Transverse colon (tissue), 4 donors: ENCODE data around the gene VTI1A. TPM values are rescaled to one million over a fixed set of nuclear protein-coding genes. Genes with fewer than 3 reads are reported as not detected.

Experiments used
- DNase-seq: peaks from one replicate; pipeline ENCODE4 v3.0.0-alpha.2; 2019
- H3K27ac ChIP-seq, 4 donors: fragments of 200-600 bp; sonication (generic); 2 replicates each; pipeline ENCODE4 v1.5.1; 2016 to 2018; ENCODE audit warnings: inconsistent platforms in 4 of 4
- H3K27me3 ChIP-seq: fragments of 200-600 bp; sonication (generic); 2 replicates; pipeline ENCODE4 v1.5.1; 2017; ENCODE audit warnings: inconsistent platforms
- H3K36me3 ChIP-seq, 4 donors: fragments of 200-600 bp; sonication (generic); 2 replicates each; pipeline ENCODE4 v1.5.1; 2017 to 2019; ENCODE audit warnings: inconsistent platforms in 4 of 4
- H3K4me1 ChIP-seq, 4 donors: fragments of 200-600 bp; sonication (generic); 2 replicates each; pipeline ENCODE4 v1.5.1; 2017 to 2020; ENCODE audit warnings: inconsistent platforms in 4 of 4
- H3K4me3 ChIP-seq, 4 donors: fragments of 200-600 bp; sonication (generic); 1 replicate in 1 of 4; 2 replicates in 3 of 4; pipeline versions ENCODE4 v1.5.1 to v1.6.1; 2017 to 2019; ENCODE audit warnings: inconsistent platforms in 4 of 4
- H3K9me3 ChIP-seq, 2 donors: fragments of 200-600 bp; sonication (generic); 2 replicates each; pipeline ENCODE4 v1.5.1; 2017 to 2019; ENCODE audit warnings: inconsistent platforms in 2 of 2
- CTCF ChIP-seq, 5 experiments: fragments of 200-600 bp in 3 of 5; fragments of 450-650 bp in 2 of 5; sonication (generic) in 3 of 5; IDR thresholded peaks; 1 replicate in 2 of 5; 2 replicates in 3 of 5; pipeline ENCODE4 v1.5.1; 2016 to 2017; ENCODE audit warnings: antibody characterized with exemption in 5 of 5, inconsistent platforms in 3 of 5, mild to moderate bottlenecking in 2 of 5, moderate library complexity in 1 of 5
- EP300 ChIP-seq: sonication (generic); formaldehyde crosslinking; IDR thresholded peaks from one replicate; pipeline ENCODE4 v1.6.1; 2017; ENCODE audit warnings: antibody characterized with exemption, low read depth
- POLR2A ChIP-seq: fragments of 450-650 bp; IDR thresholded peaks from one replicate; pipeline ENCODE4 v1.6.1; 2016; ENCODE audit warnings: antibody characterized with exemption, mild to moderate bottlenecking, moderate library complexity
- POLR2AphosphoS5 ChIP-seq, 3 donors: sonication (generic); formaldehyde crosslinking; IDR thresholded peaks; one replicate each; pipeline ENCODE4 v1.6.1; 2016; ENCODE audit warnings: antibody characterized with exemption in 3 of 3
- WGBS, 2 donors: methylation state at CpG; one replicate each; pipeline ENCODE4 v1.1.5; 2018; ENCODE audit warnings: low coverage in 1 of 2; 5-methylcytosine and 5-hydroxymethylcytosine counted together
- in situ Hi-C, 4 donors: fragments of 200-750 bp; cut with MboI; loops; one replicate each; pipeline versions ENCODE4 v1.15.0 to v1.15.1; 2017; ENCODE audit warnings: low sequenced_read_pairs in 3 of 4, low pct_ligation_motif_present in 1 of 4, low pct_unique_long_range_greater_than_20kb in 1 of 4
- intact Hi-C: fragments of 100-400 bp; cut with DNase I; formaldehyde crosslinking; loops from one replicate; pipeline ENCODE4 v1.15.1; 2023; ENCODE audit warnings: low total_unique reads
- total RNA-seq, 4 donors: library from RNA; depleted of rRNA; stranded (reverse); fragments of >200 nt; gene quantifications; one replicate each; pipeline ENCODE4 v1.1.0, GENCODE V29; 2016

Gene VTI1A
- total RNA-seq, 4 donors from 2014 or later = 65.8 to 211 (median 149) TPM

GRCh38 chr10:112801748-112802147 lies 354.7 kb downstream of the VTI1A start:
- H3K4me1 ChIP-seq = peaks cover 0 to 30% (median 16%) of the 10 kb centered on the region in 4 donors
- no peaks in the 10 kb centered on the region for H3K36me3 ChIP-seq
- WGBS, 2 donors = 61 to 86% methylated on average over 1 to 4 of the region's 4 CpGs
- H3K4me3 ChIP-seq = no peak overlapping the region
- no peaks in the 10 kb centered on the region for H3K27me3 ChIP-seq
- intact Hi-C loops (no loop called here), in situ Hi-C loops (no loop called here)
- DNase-seq = peak; percentile 23
- no peaks in the 10 kb centered on the region for H3K9me3 ChIP-seq
- no peak for TF ChIP-seq CTCF (IDR thresholded peaks at IDR 0.05)
- no peak for TF ChIP-seq EP300
- TF ChIP-seq POLR2A = no peak
- no peak for TF ChIP-seq POLR2AphosphoS5 (IDR thresholded peaks at IDR 0.05)
- peak overlapping the region in 3 of 4 donors; percentile 4 to 13 (median 8) for H3K27ac ChIP-seq

GRCh38 chr10:112802411-112803022 lies 355.5 kb downstream of the VTI1A start:
- H3K27me3 ChIP-seq = no peaks in the 10 kb centered on the region
- intact Hi-C loops (no loop called here), in situ Hi-C loops (no loop called here)
- no peak for DNase-seq
- TF ChIP-seq EP300 (no peak), POLR2A (no peak), POLR2AphosphoS5 (IDR thresholded peaks at IDR 0.05) (no peak), CTCF (IDR thresholded peaks at IDR 0.05) (no peak)
- H3K36me3 ChIP-seq = no peaks in the 10 kb centered on the region
- WGBS, 2 donors = 89 to 90% methylated on average over 3 to 5 of the region's 5 CpGs
- no peak overlapping the region for H3K4me3 ChIP-seq
- H3K4me1 ChIP-seq = peaks cover 0 to 30% (median 16%) of the 10 kb centered on the region in 4 donors
- H3K27ac ChIP-seq = no peak overlapping the region
- H3K9me3 ChIP-seq = no peaks in the 10 kb centered on the region

- Histone ChIP-seq H3K36me3 (no peaks in the 10 kb centered on the region), H3K4me3 (no peak overlapping the region), H3K9me3 (no peaks in the 10 kb centered on the region), H3K27me3 (no peaks in the 10 kb centered on the region), H3K4me1 (peaks cover 0 to 30% (median 16%) of the 10 kb centered on the region in 4 donors), H3K27ac (peak overlapping the region; percentile 49 to 57 (median 50))
- WGBS, 2 donors = 62 to 70% methylated on average over 2 to 5 of the region's 5 CpGs
- in situ Hi-C loops (no loop called here), intact Hi-C loops (no loop called here)
- TF ChIP-seq POLR2AphosphoS5 (IDR thresholded peaks at IDR 0.05) (no peak), POLR2A (no peak), CTCF (IDR thresholded peaks at IDR 0.05) (no peak), EP300 (no peak)
- DNase-seq = peak; percentile 41
These were observed 357.0 kb downstream of the VTI1A start for GRCh38 chr10:112803961-112804401.

- Histone ChIP-seq H3K9me3 (no peaks in the 10 kb centered on the region), H3K27ac (no peak overlapping the region), H3K4me3 (no peak overlapping the region), H3K4me1 (peaks cover 0 to 30% (median 16%) of the 10 kb centered on the region in 4 donors), H3K27me3 (no peaks in the 10 kb centered on the region), H3K36me3 (no peaks in the 10 kb centered on the region)
- in situ Hi-C loops = no loop called here
- DNase-seq = no peak
- intact Hi-C loops = no loop called here
- TF ChIP-seq EP300 (no peak), POLR2A (no peak), CTCF (IDR thresholded peaks at IDR 0.05) (no peak), POLR2AphosphoS5 (IDR thresholded peaks at IDR 0.05) (no peak)
- 83 to 87% methylated on average over 4 of the region's 4 CpGs for WGBS, 2 donors
These were observed 358.2 kb downstream of the VTI1A start for GRCh38 chr10:112805254-112805590.
